ENCODE results near the gene SNX9. TPM values are rescaled to one million over a fixed set of nuclear protein-coding genes. Genes with fewer than 3 reads are reported as not detected.
"Not testable (repeated sequence)": the region's sequence is repeated elsewhere in the genome, so short reads cannot be mapped to it uniquely, and the experiment has no call there.

The SNX9 gene
- total RNA-seq, 1 experiment from 2014 or later, result 24.8 TPM

- Histone ChIP-seq H3K4me1 (ENCODE audit: insufficient read depth, low read length, poor library complexity, severe bottlenecking) (no peaks in the 10 kb centered on the region), H3K27ac (ENCODE audit: low read depth, low read length, poor library complexity, severe bottlenecking) (no peak overlapping the region), H3K4me3 (ENCODE audit: low read depth, low read length, poor library complexity, severe bottlenecking) (no peak overlapping the region), H3K36me3 (ENCODE audit: insufficient read depth, low read length, poor library complexity, severe bottlenecking) (peaks cover 49% of the 10 kb centered on the region), H3K27me3 (replicated peaks; ENCODE audit: insufficient read depth, low read depth, low read length, poor library complexity) (no peaks in the 10 kb centered on the region), H3K9me3 (ENCODE audit: low read depth, low read length, poor library complexity, severe bottlenecking) (no peaks in the 10 kb centered on the region)
- no peak for TF ChIP-seq EZH2 (IDR thresholded peaks at IDR 0.05; ENCODE audit: borderline replicate concordance, low read depth, low read length, poor library complexity, severe bottlenecking)
- no peak for DNase-seq (ENCODE audit: low spot score)
- ChIA-PET CTCF (no interaction called here), POLR2A (ENCODE audit: low non-redundant PET) (no interaction called here)
- intact Hi-C loops (cut with micrococcal nuclease; ENCODE audit: unreplicated experiment), result no loop called here
- BruUV-seq (replicated peaks), result no TSS peak
These were observed 114.3 kb downstream of the SNX9 start for GRCh38 chr6:157937318-157937717.

- POLR2A ChIA-PET (ENCODE audit: low non-redundant PET), result no interaction called here
- peaks cover 49% of the 10 kb centered on the region for H3K36me3 ChIP-seq (ENCODE audit: insufficient read depth, low read length, poor library complexity, severe bottlenecking)
These were observed 114.9 kb downstream of the SNX9 start for GRCh38 chr6:157937916-157938315.

GRCh38 chr6:157940375-157941036 lies 117.5 kb downstream of the SNX9 start:
- POLR2A ChIA-PET (ENCODE audit: low non-redundant PET); H3K27ac ChIP-seq (ENCODE audit: low read depth, low read length, poor library complexity, severe bottlenecking); H3K27me3 ChIP-seq (replicated peaks; ENCODE audit: insufficient read depth, low read depth, low read length, poor library complexity); DNase-seq (ENCODE audit: low spot score); CTCF ChIA-PET; BruUV-seq (replicated peaks); H3K4me3 ChIP-seq (ENCODE audit: low read depth, low read length, poor library complexity, severe bottlenecking); H3K4me1 ChIP-seq (ENCODE audit: insufficient read depth, low read length, poor library complexity, severe bottlenecking); intact Hi-C loops (cut with micrococcal nuclease; ENCODE audit: unreplicated experiment); H3K9me3 ChIP-seq (ENCODE audit: low read depth, low read length, poor library complexity, severe bottlenecking): not testable (repeated sequence)
- peaks cover 41% of the 10 kb centered on the region for H3K36me3 ChIP-seq (ENCODE audit: insufficient read depth, low read length, poor library complexity, severe bottlenecking)

More at GRCh38 chr6:157937916-157938315, 114.9 kb downstream of the SNX9 start:
- Histone ChIP-seq H3K27me3 (replicated peaks; ENCODE audit: insufficient read depth, low read depth, low read length, poor library complexity) (no peaks in the 10 kb centered on the region), H3K9me3 (ENCODE audit: low read depth, low read length, poor library complexity, severe bottlenecking) (no peaks in the 10 kb centered on the region), H3K4me1 (ENCODE audit: insufficient read depth, low read length, poor library complexity, severe bottlenecking) (no peaks in the 10 kb centered on the region), H3K4me3 (ENCODE audit: low read depth, low read length, poor library complexity, severe bottlenecking) (no peak overlapping the region), H3K27ac (ENCODE audit: low read depth, low read length, poor library complexity, severe bottlenecking) (no peak overlapping the region)
- intact Hi-C loops (cut with micrococcal nuclease; ENCODE audit: unreplicated experiment), result no loop called here
- BruUV-seq (replicated peaks), result no TSS peak
- TF ChIP-seq CTCF (conservative IDR thresholded peaks at IDR 0.05; ENCODE audit: low read depth, low read length), result no peak
- no peak for TF ChIP-seq EZH2 (IDR thresholded peaks at IDR 0.05; ENCODE audit: borderline replicate concordance, low read depth, low read length, poor library complexity, severe bottlenecking)
- CTCF ChIA-PET, result interaction anchor here (1.0 kb wide), 1 partner anchor 88 kb away, joined by 3 read pairs; no protein-coding TSS in a partner anchor
- no peak for DNase-seq (ENCODE audit: low spot score)

GRCh38 chr6:157941101-157941863 lies 118.2 kb downstream of the SNX9 start:
- H3K36me3 ChIP-seq (ENCODE audit: insufficient read depth, low read length, poor library complexity, severe bottlenecking), result peaks cover 43% of the 10 kb centered on the region
- H3K27me3 ChIP-seq (replicated peaks; ENCODE audit: insufficient read depth, low read depth, low read length, poor library complexity), result no peaks in the 10 kb centered on the region
- BruUV-seq (replicated peaks), result no TSS peak
- ChIA-PET CTCF (no interaction called here), POLR2A (ENCODE audit: low non-redundant PET) (no interaction called here)
- no peaks in the 10 kb centered on the region for H3K4me1 ChIP-seq (ENCODE audit: insufficient read depth, low read length, poor library complexity, severe bottlenecking)
- intact Hi-C loops (cut with micrococcal nuclease; ENCODE audit: unreplicated experiment), result no loop called here
- H3K27ac ChIP-seq (ENCODE audit: low read depth, low read length, poor library complexity, severe bottlenecking), result no peak overlapping the region
- H3K4me3 ChIP-seq (ENCODE audit: low read depth, low read length, poor library complexity, severe bottlenecking), result no peak overlapping the region
- no peaks in the 10 kb centered on the region for H3K9me3 ChIP-seq (ENCODE audit: low read depth, low read length, poor library complexity, severe bottlenecking)
- no peak for DNase-seq (ENCODE audit: low spot score)
- TF ChIP-seq EZH2 (IDR thresholded peaks at IDR 0.05; ENCODE audit: borderline replicate concordance, low read depth, low read length, poor library complexity, severe bottlenecking) (no peak), CTCF (conservative IDR thresholded peaks at IDR 0.05; ENCODE audit: low read depth, low read length) (no peak)
